Spleen (tissue), 11 donors: ENCODE results near the gene TSEN54. TPM values are rescaled to one million over a fixed set of nuclear protein-coding genes. Genes with fewer than 3 reads are reported as not detected.

Source experiments
- DNase-seq: peaks from one replicate; pipeline ENCODE4 v3.0.0-alpha.2; 2020
- H3K27ac ChIP-seq, 8 donors: fragments of 200-600 bp; sonication (generic) in 7 of 8; 1 replicate in 4 of 8; 2 replicates in 4 of 8; pipeline versions ENCODE4 v1.5.0 to v1.8.0; 2016 to 2021; ENCODE audit warnings: inconsistent platforms in 4 of 8, mild to moderate bottlenecking in 4 of 8, moderate library complexity in 1 of 8
- H3K27me3 ChIP-seq, 7 donors: fragments of 200-600 bp; sonication (generic) in 6 of 7; replicated peaks in 1 of 7; 1 replicate in 4 of 7; 2 replicates in 3 of 7; pipeline versions ENCODE4 v1.5.0 to v1.8.0; 2016 to 2021; ENCODE audit warnings: inconsistent platforms in 3 of 7, mild to moderate bottlenecking in 1 of 7
- H3K36me3 ChIP-seq, 6 donors: fragments of 200-600 bp; sonication (generic) in 5 of 6; 1 replicate in 4 of 6; 2 replicates in 2 of 6; pipeline versions ENCODE4 v1.5.0 to v1.8.0; 2016 to 2021; ENCODE audit warnings: inconsistent platforms in 2 of 6
- H3K4me1 ChIP-seq, 6 donors: fragments of 200-600 bp; sonication (generic) in 5 of 6; 1 replicate in 3 of 6; 2 replicates in 3 of 6; pipeline versions ENCODE4 v1.5.0 to v1.8.0; 2016 to 2021; ENCODE audit warnings: inconsistent platforms in 3 of 6
- H3K4me3 ChIP-seq, 8 donors: fragments of 200-600 bp; sonication (generic) in 7 of 8; 1 replicate in 4 of 8; 2 replicates in 4 of 8; pipeline versions ENCODE4 v1.5.0 to v1.8.0; 2016 to 2021; ENCODE audit warnings: inconsistent platforms in 4 of 8, mild to moderate bottlenecking in 4 of 8, moderate library complexity in 2 of 8
- H3K9me3 ChIP-seq, 8 donors: fragments of 200-600 bp; sonication (generic) in 7 of 8; 1 replicate in 4 of 8; 2 replicates in 4 of 8; pipeline versions ENCODE4 v1.5.0 to v1.8.0; 2016 to 2021; ENCODE audit warnings: inconsistent platforms in 4 of 8
- CTCF ChIP-seq, 11 experiments: fragments of 200-600 bp in 7 of 11; fragments of 450-650 bp in 4 of 11; sonication (generic) in 4 of 11; IDR thresholded peaks in 8 of 11; conservative IDR thresholded peaks in 3 of 11; 1 replicate in 7 of 11; 2 replicates in 4 of 11; pipeline versions ENCODE4 v1.4.0 to v1.8.0; 2016 to 2021; ENCODE audit warnings: antibody characterized with exemption in 11 of 11, inconsistent platforms in 4 of 11, mild to moderate bottlenecking in 1 of 11
- POLR2A ChIP-seq, 3 donors: fragments of 450-650 bp; IDR thresholded peaks; one replicate each; pipeline ENCODE4 v1.5.1; 2017; ENCODE audit warnings: antibody characterized with exemption in 3 of 3, mild to moderate bottlenecking in 1 of 3
- POLR2AphosphoS5 ChIP-seq, 3 donors: sonication (generic); formaldehyde crosslinking; IDR thresholded peaks; one replicate each; pipeline ENCODE4 v1.5.1; 2017; ENCODE audit warnings: antibody characterized with exemption in 3 of 3
- WGBS, 5 donors: extraction: QIAGEN DNeasy Blood & Tissue Kit in 3 of 5; methylation state at CpG; one replicate each; pipeline versions ENCODE4 v1.1.5 to v1.1.7; 2013 to 2018; 5-methylcytosine and 5-hydroxymethylcytosine counted together
- intact Hi-C: fragments of 100-400 bp; cut with DNase I; formaldehyde crosslinking; loops from one replicate; pipeline ENCODE4 v1.15.0; 2023; ENCODE audit warnings: low total_unique reads
- polyA plus RNA-seq, 3 donors: library from polyadenylated mRNA; stranded (reverse); fragments of 200-250 nt; gene quantifications; one replicate each; pipeline ENCODE4 v1.2.1, GENCODE V29; 2013
- total RNA-seq, 7 donors: library from RNA; depleted of rRNA in 3 of 7; stranded (reverse); fragments of >200 nt in 3 of 7; fragmentation: NEBNext Ultra II Directional in 4 of 7; extraction: Animal tissue kit (Norgen Biotek cat#: 25700) in 4 of 7; gene quantifications; one replicate each; pipeline versions ENCODE4 v1.1.0 to v1.2.1, GENCODE V29; 2016 to 2021
- donor health status: healthy with polysubstance abuse.
- donor health status: DM: no; HTN: no; CAD: no; lungs with moderate emphysema.
- donor health status: DM: no; HTN: no; CAD: no.
- donor health status: Bipolar disorder and iron deficiency.
- donor health status: healthy.
- donor health status: DM: no; HTN: no; CAD: no.
- donor health status: DM: yes; HTN: yes; CAD: no.

The TSEN54 gene
- total and polyA plus RNA-seq, 10 donors, result 31.0 to 87.8 (median 42.4) TPM

- intact Hi-C loops, result no loop called here
- DNase-seq, result no peak
- Histone ChIP-seq H3K9me3 (no peaks in the 10 kb centered on the region), H3K27ac (no peak overlapping the region), H3K4me3 (no peak overlapping the region), H3K4me1 (peaks cover 0 to 20% (median 5%) of the 10 kb centered on the region in 6 donors), H3K27me3 (no peaks in the 10 kb centered on the region), H3K36me3 (peaks cover 0 to 72% (median 24%) of the 10 kb centered on the region in 6 donors)
- no peak for TF ChIP-seq POLR2A (IDR thresholded peaks at IDR 0.05)
- no peak for TF ChIP-seq POLR2AphosphoS5 (IDR thresholded peaks at IDR 0.05)
- TF ChIP-seq CTCF (IDR thresholded peaks at IDR 0.05 in 8 of 11, conservative IDR thresholded peaks at IDR 0.05 in 3 of 11), result no peak
- 88 to 94% (median 92%) methylated on average over 8 to 9 of the region's 9 CpGs for WGBS, 5 donors
Measured at GRCh38 chr17:75559958-75560533, 43.7 kb downstream of the TSEN54 start.

GRCh38 chr17:75561927-75562603 lies 45.7 kb downstream of the TSEN54 start:
- intact Hi-C loops, result no loop called here
- H3K36me3 ChIP-seq, result peaks cover 0 to 87% (median 35%) of the 10 kb centered on the region in 6 donors
- no peaks in the 10 kb centered on the region for H3K9me3 ChIP-seq
- WGBS, 5 donors, result 72 to 89% (median 79%) methylated on average over 5 of the region's 5 CpGs
- no peak for TF ChIP-seq CTCF (IDR thresholded peaks at IDR 0.05 in 8 of 11, conservative IDR thresholded peaks at IDR 0.05 in 3 of 11)
- no peak for TF ChIP-seq POLR2AphosphoS5 (IDR thresholded peaks at IDR 0.05)
- no peak for TF ChIP-seq POLR2A (IDR thresholded peaks at IDR 0.05)
- H3K4me1 ChIP-seq, result peaks cover 0 to 20% (median 9%) of the 10 kb centered on the region in 6 donors
- no peak for DNase-seq
- H3K27ac ChIP-seq, result no peak overlapping the region
- H3K4me3 ChIP-seq, result no peak overlapping the region
- no peaks in the 10 kb centered on the region for H3K27me3 ChIP-seq

- Histone ChIP-seq H3K4me3 (no peak overlapping the region), H3K27me3 (no peaks in the 10 kb centered on the region), H3K9me3 (no peaks in the 10 kb centered on the region), H3K4me1 (peaks cover 0 to 13% (median 4%) of the 10 kb centered on the region in 6 donors), H3K36me3 (peaks cover 0 to 87% (median 35%) of the 10 kb centered on the region in 6 donors), H3K27ac (no peak overlapping the region)
- TF ChIP-seq POLR2A (IDR thresholded peaks at IDR 0.05), result no peak
- TF ChIP-seq CTCF (IDR thresholded peaks at IDR 0.05 in 8 of 11, conservative IDR thresholded peaks at IDR 0.05 in 3 of 11), result no peak
- peak in 1 of 3 donors; percentile 19 for TF ChIP-seq POLR2AphosphoS5 (IDR thresholded peaks at IDR 0.05)
- WGBS, 5 donors, result 86 to 96% (median 94%) methylated on average over 13 to 28 of the region's 28 CpGs
- intact Hi-C loops, result no loop called here
- no peak for DNase-seq
Measured at GRCh38 chr17:75563063-75563758, 46.9 kb downstream of the TSEN54 start.

- no peak for DNase-seq
- no peak overlapping the region for H3K27ac ChIP-seq
- H3K27me3 ChIP-seq, result no peaks in the 10 kb centered on the region
- H3K36me3 ChIP-seq, result peaks cover 0 to 87% (median 43%) of the 10 kb centered on the region in 6 donors
- intact Hi-C loops, result no loop called here
- TF ChIP-seq POLR2A (IDR thresholded peaks at IDR 0.05) (no peak), CTCF (IDR thresholded peaks at IDR 0.05 in 8 of 11, conservative IDR thresholded peaks at IDR 0.05 in 3 of 11) (no peak), POLR2AphosphoS5 (IDR thresholded peaks at IDR 0.05) (no peak)
- 90 to 100% (median 94%) methylated on average over 10 to 11 of the region's 11 CpGs for WGBS, 5 donors
- H3K9me3 ChIP-seq, result no peaks in the 10 kb centered on the region
- H3K4me1 ChIP-seq, result peaks cover 0 to 13% (median 4%) of the 10 kb centered on the region in 6 donors
- no peak overlapping the region for H3K4me3 ChIP-seq
Measured at GRCh38 chr17:75564195-75564594, 47.9 kb downstream of the TSEN54 start.
